SU-DHL-6 (cell line): Measurements from ENCODE around the gene NR2F1-AS1.

Experiments
- CTCF ChIP-seq: fragments of 200-600 bp; sonication (generic); IDR thresholded peaks from one replicate; pipeline ENCODE4 v1.5.1; 2017; ENCODE audit warnings: antibody characterized with exemption, mild to moderate bottlenecking, low read length, moderate library complexity; ENCODE audit not compliant: insufficient read depth, poor library complexity, severe bottlenecking
- EZH2phosphoT487 ChIP-seq: fragments of 200-600 bp; sonication (generic), shearing (Covaris generic); conservative IDR thresholded peaks from 2 replicates; pipeline ENCODE4 v1.6.1; 2018; ENCODE audit warnings: mild to moderate bottlenecking, antibody characterized with exemption, low read length, moderate library complexity, mixed read lengths

GRCh38 chr5:93580927-93581445 is at the start of gene NR2F1-AS1:
- TF ChIP-seq CTCF (no peak), EZH2phosphoT487 (no peak)
